GM19025 (cell line): Measurements from ENCODE around the gene MACROD2.

Experiments
- ATAC-seq: cut with Tn5 transposase; IDR thresholded peaks from one replicate; pipeline ENCODE4 v1.9.1; 2021; ENCODE audit warnings: mild to moderate bottlenecking, low read depth, moderate library complexity; ENCODE audit not compliant: unreplicated experiment

Gene MACROD2

DNA sequence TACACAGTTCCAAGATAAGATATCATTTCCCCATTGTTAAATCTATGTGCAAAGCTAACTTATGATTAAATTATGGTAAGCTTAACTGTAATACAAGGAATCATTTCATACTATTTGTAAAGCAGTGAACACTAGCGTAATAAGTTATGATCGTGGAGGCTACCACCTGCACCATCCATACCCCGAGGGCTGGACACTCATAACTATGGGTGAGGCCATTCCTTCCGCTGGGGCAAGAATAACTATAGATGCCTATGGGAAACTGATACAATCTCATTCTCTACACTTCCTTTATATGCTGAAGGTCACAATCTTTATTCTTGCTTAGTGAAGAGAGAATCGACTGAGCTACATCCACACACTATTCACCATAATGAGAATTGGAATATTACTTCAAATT is 1258.1 kb downstream of the MACROD2 start:
- ATAC-seq, result no peak

GRCh38 chr20:15256676-15257568 is 1261.6 kb downstream of the MACROD2 start:
- no peak for ATAC-seq

GRCh38 chr20:15257569-15257870 is 1262.2 kb downstream of the MACROD2 start:
- ATAC-seq, result no peak

DNA sequence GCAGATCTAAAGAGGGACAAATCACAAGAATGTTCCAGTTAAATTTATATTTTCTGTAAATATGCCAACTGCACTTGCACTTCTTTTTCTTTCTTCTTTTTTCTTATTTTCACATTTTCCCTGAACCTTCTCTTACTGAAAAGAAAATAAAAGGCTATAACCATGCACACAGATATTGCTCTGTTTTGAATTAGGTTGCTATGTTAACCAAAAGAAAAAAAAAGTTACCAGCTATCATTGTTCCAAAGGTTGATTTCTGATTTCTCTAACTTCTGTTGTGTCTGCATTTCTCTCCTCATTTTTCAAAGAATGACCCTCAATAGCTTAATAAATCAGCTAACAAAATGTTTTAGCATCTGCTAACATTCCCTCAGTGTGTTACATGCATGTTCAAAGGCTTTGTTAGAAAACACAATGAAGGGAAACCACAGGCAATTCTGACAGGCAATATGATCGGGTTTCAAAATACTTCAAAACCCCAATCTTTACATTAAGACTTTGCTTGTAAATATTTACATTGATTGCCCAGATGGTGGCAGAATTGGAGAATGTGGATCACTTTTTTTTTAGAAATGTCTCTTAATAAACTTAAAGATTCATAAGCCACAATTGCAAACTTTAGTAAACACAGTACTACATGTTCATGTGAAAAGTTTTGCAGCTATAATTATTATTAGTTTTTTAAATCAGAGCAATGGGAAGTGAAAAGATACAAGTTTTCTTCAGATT is 1270.4 kb downstream of the MACROD2 start:
- no peak for ATAC-seq

GRCh38 chr20:15267935-15268334 is 1272.6 kb downstream of the MACROD2 start:
- no peak for ATAC-seq

DNA sequence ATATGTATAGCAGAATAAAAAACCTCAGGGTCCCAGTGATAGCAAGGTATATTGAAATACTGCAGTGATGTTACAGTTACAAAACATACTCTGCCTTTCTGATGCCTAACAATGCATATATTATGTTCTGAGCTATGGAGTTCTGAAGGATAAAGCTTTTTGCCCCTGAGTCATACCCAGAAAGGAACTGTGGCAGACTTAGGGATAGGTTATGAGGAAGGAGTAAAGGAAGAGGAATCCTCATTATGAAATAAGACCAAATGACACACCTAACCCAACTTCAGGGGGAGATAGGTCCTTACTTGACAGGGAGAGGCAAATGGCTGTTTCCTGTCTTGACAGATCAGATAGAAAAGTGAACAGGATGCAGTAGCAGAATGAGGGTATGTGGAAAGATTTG is 1282.7 kb downstream of the MACROD2 start:
- ATAC-seq, result no peak

- ATAC-seq, result no peak
Measured at GRCh38 chr20:15287329-15287728, 1292.0 kb downstream of the MACROD2 start.

GRCh38 chr20:15288106-15288505 is 1292.8 kb downstream of the MACROD2 start:
- no peak for ATAC-seq

DNA sequence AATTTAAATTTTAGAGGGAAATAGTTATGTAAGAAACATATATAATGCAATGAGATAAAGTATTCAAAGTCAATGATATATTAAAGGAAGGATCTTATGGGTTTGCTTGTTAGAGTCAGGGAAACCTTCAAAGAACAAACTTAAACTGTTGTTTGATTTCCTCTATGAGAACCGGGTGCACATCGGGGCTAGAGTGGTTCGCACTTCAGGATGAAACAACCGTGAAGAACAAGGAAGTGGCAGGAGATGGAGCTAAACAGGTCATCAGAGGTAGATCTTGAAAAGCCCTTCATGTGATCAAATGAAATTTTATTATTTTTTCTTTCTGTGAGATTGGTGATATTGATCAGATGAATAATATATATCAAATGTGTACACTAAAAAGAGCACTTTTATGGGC is 1294.0 kb downstream of the MACROD2 start:
- no peak for ATAC-seq

DNA sequence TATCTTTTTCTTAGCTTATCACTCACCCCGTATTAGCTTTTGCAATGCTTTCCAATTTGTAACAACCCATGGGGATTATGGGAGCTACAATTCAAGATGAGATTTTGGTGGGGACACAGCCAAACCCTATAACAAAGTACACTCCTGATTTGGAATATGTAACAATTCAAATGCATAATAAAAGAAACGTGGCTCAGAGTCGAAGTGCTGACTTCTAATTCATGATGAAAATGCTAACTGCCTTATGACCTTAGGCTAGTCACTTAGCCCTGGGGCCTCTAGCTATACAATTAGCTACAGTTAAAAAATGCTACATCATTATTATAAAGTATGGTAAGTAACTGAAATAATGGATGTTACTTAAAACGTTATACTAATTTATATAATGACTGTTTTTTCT is 1297.1 kb downstream of the MACROD2 start:
- ATAC-seq, result no peak

GRCh38 chr20:15296422-15296821 is 1301.1 kb downstream of the MACROD2 start:
- no peak for ATAC-seq

- no peak for ATAC-seq
Measured at GRCh38 chr20:15297059-15297875, 1302.0 kb downstream of the MACROD2 start.

GRCh38 chr20:15302075-15302474 is 1306.8 kb downstream of the MACROD2 start:
- ATAC-seq, result no peak

GRCh38 chr20:15310361-15310760 is 1315.0 kb downstream of the MACROD2 start:
- no peak for ATAC-seq

DNA sequence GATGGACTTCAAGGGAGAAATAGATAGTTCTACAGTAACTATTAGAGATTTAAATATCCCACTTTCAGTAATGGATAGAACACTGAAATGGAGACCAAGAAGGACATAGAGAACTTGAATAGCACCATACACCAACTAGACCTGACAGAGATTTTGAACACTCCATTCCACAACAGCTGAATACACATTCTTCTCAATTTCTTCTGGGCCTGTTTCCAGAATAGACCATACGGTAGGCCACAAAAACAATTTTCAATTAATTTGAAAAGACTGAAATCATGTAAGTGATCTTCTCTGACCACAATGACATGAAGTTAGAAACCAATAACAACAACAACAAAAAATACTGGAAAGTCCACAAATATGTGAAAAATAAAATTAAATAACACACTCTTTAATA is 1321.2 kb downstream of the MACROD2 start:
- no peak for ATAC-seq

GRCh38 chr20:15317546-15318232 is 1322.4 kb downstream of the MACROD2 start:
- peak; percentile 58 for ATAC-seq

DNA sequence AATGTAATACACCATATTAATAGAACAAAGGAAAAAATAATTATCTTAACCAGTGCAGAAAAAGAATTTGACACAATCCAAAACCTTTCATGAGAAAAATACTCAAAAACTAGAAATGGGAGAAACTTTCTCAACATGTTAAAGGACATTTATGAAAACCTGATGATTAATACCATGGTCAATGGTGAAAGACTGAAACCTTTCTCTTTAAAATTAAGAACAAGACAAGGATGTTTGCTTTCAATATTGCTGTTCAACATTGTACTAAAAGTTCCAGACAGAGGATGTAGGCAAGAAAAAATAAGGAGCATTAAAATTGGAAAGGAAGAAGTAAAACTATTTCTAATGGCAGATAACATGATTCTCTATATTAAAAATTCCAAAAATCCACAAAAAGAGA is 1323.4 kb downstream of the MACROD2 start:
- ATAC-seq, result no peak

DNA sequence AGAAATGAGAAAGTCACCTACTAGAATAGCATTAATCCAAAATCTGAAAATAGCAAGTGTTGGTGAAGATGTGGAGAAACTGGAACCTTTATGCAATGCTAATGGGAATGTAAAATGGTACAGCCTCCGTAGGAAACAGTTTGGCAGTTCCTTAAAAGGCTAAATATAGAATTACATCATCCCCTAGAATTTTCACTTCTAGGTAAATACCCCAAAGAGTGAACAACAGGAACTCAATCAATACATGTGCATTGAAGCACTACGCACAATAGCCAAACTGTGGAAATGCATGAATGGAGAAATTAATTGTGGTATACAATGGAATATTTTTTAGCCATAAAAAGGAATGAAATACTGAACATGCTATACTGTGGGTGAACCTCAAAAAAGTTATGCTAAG is 1324.1 kb downstream of the MACROD2 start:
- no peak for ATAC-seq

- no peak for ATAC-seq
Measured at GRCh38 chr20:15320941-15321340, 1325.6 kb downstream of the MACROD2 start.

DNA sequence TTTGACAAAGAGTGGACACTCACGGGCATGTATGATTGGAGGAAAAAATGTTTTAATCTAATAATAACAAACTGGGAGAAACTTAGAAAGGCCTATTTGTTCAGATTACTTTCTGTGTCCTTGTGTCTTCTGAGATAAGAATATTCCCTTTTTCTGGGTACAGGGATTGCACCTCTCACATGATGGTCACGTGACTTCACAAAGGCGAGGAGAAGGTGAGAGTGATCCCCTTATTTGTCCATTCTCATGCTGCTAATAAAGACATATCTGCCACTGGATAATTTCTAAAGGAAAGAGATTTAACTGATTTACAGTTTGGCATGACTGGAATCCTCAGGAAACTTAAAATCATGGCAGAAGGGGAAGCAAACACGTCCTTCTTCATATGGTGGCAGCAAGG is 1331.8 kb downstream of the MACROD2 start:
- no peak for ATAC-seq

DNA sequence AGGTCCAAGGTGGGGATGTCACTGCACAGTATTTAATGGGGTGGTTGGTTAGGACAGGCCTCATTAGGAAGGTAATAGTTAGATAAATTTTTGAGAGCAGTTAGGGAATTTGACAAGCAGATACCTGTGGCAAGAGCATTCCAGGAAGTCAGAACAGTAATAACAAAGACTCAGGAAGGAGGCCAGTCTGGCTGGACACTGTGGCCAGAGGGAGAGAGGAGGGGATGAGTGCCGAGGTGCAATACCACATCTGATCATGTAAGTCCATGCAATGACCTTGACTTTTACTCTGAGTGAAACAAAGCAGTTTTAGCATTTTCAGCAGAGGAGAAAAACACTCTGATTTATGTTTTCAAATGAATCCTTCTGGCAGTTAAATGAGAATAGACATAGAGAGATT is 1332.8 kb downstream of the MACROD2 start:
- ATAC-seq, result no peak
